ENCODE results near the gene SULT6B1.
"Not testable (repeated sequence)": the region's sequence is repeated elsewhere in the genome, so short reads cannot be mapped to it uniquely, and the experiment has no call there.

Gene SULT6B1

GRCh38 chr2:37188570-37188969, at the start of gene SULT6B1:
Gene SULT6B1, minus strand, starts transcription at chr2:37188670. Its CDS starts 30 bp downstream, at chr2:37188640.
- DNase-seq, result no peak

- peak; percentile 20 for DNase-seq
These were observed 43.9 kb upstream of the SULT6B1 start for GRCh38 chr2:37232131-37232933.

GRCh38 chr2:37231241-37232130, 43.0 kb upstream of the SULT6B1 start, which contains the start of the genes CEBPZ and NDUFAF7:
Gene CEBPZ, minus strand, starts transcription at chr2:37231596. Its CDS starts 29 bp downstream, at chr2:37231567.
Gene NDUFAF7, plus strand, starts transcription at chr2:37231658. Its CDS starts 48 bp downstream, at chr2:37231706.
- DNase-seq, result peak; percentile 94

GRCh38 chr2:37230581-37230980, 42.1 kb upstream of the SULT6B1 start:
- no peak for DNase-seq

- DNase-seq, result no peak
These were observed 40.3 kb upstream of the SULT6B1 start for GRCh38 chr2:37228788-37229187.

- no peak for DNase-seq
These were observed 38.4 kb upstream of the SULT6B1 start for GRCh38 chr2:37226863-37227262.

- DNase-seq, result not testable (repeated sequence)
These were observed 36.7 kb upstream of the SULT6B1 start for GRCh38 chr2:37225129-37225528.

- no peak for DNase-seq
These were observed 35.6 kb upstream of the SULT6B1 start for GRCh38 chr2:37224063-37224462.

- no peak for DNase-seq
These were observed 34.7 kb upstream of the SULT6B1 start for GRCh38 chr2:37223131-37223530.

GRCh38 chr2:37219046-37219445, 30.6 kb upstream of the SULT6B1 start:
- DNase-seq, result no peak

GRCh38 chr2:37215250-37215649, 26.8 kb upstream of the SULT6B1 start:
- DNase-seq, result no peak

GRCh38 chr2:37211939-37212338, 23.5 kb upstream of the SULT6B1 start:
- no peak for DNase-seq

- DNase-seq, result no peak
These were observed 22.7 kb upstream of the SULT6B1 start for GRCh38 chr2:37211212-37211611.

GRCh38 chr2:37206760-37207159, 18.3 kb upstream of the SULT6B1 start:
- not testable (repeated sequence) for DNase-seq

- DNase-seq, result no peak
These were observed 17.3 kb upstream of the SULT6B1 start for GRCh38 chr2:37205689-37206341.

GRCh38 chr2:37205071-37205661, 16.7 kb upstream of the SULT6B1 start:
- DNase-seq, result not testable (repeated sequence)

GRCh38 chr2:37203708-37204107, 15.2 kb upstream of the SULT6B1 start:
- DNase-seq, result no peak

GRCh38 chr2:37201766-37202165, 13.3 kb upstream of the SULT6B1 start:
- DNase-seq, result peak; percentile 27

- no peak for DNase-seq
These were observed 12.7 kb upstream of the SULT6B1 start for GRCh38 chr2:37201208-37201607.

- no peak for DNase-seq
These were observed 10.2 kb upstream of the SULT6B1 start for GRCh38 chr2:37198681-37199065.

- DNase-seq, result peak; percentile 93
These were observed 8.1 kb upstream of the SULT6B1 start, which contains the start of gene CEBPZOS for GRCh38 chr2:37196320-37197195. Gene CEBPZOS, plus strand, starts transcription at chr2:37196496. Its CDS starts 3,209 bp downstream, at chr2:37199705.

Measured in activated CD4-positive, alpha-beta T cell treated with anti-CD3 and anti-CD28 coated beads for 48 hours (primary cell).